AG04450 (cell line): ENCODE results near the gene GNA15. TPM values are rescaled to one million over a fixed set of nuclear protein-coding genes. Genes with fewer than 3 reads are reported as not detected.
A peak's percentile ranks its signal among the peaks of the same experiment; 100 is the strongest.

Experiments
- CTCF ChIA-PET: fragments of 300-600, 350-600 bp; formaldehyde crosslinking; extraction: SDS; loops from one replicate; lab custom pipeline; 2022; ENCODE audit warnings: antibody characterized with exemption, inconsistent platforms; lab: Charles Lee
- POLR2A ChIA-PET: fragments of 350-600 bp; formaldehyde crosslinking; extraction: SDS; loops from one replicate; lab custom pipeline; 2021; ENCODE audit warnings: antibody characterized with exemption, inconsistent platforms; lab: Yijun Ruan, JAX
- DNase-seq: peaks from one replicate; pipeline ENCODE4 v3.0.0-alpha.2; 2011; ENCODE audit warnings: low read depth, low spot score
- H3K27ac ChIP-seq: one replicate; pipeline ENCODE4 v1.5.1; 2012; ENCODE audit warnings: low read depth, low read length, control low read depth
- H3K27me3 ChIP-seq: one replicate; pipeline ENCODE4 v1.6.0; 2012; ENCODE audit warnings: low read length; ENCODE audit not compliant: control insufficient read depth, insufficient read depth
- H3K4me3 ChIP-seq: 2 replicates; pipeline ENCODE4 v1.5.1; 2011; ENCODE audit warnings: mild to moderate bottlenecking, low read depth, low read length, control low read depth
- H3K9me3 ChIP-seq: 2 replicates; pipeline ENCODE4 v1.5.1; 2012; ENCODE audit warnings: low read length; ENCODE audit not compliant: control insufficient read depth, insufficient read depth
- polyA plus RNA-seq: library from polyadenylated mRNA; depleted of rRNA; stranded (reverse); fragments of >200 nt; gene quantifications from 2 replicates; pipeline ENCODE4 v1.2.3, GENCODE V29; 2011
- TF ChIP-seq, protein P1 (sequence below): IDR thresholded peaks from 2 replicates; pipeline ENCODE4 v1.5.1; 2011; ENCODE audit warnings: low read depth, low read length, control low read depth, inconsistent platforms

The GNA15 gene
- polyA plus RNA-seq, 1 experiment = not detected

DNA sequence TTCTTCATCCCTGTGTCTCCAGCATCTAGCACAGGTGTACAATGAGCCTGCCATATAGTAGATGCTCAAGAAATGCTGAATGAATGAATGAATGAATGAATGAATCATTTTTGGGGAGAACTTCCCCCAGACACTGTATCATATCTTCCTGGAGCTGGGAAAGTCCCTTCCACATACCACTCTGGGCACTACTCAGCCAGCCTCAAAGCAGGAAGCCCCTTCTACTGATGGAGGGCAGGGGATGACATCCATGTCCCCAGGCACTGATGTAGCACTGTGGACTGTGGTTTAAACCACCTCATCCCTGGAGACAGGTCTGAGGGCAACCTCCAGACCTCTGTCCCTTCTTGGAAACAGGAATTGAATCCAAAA is 4.8 kb downstream of the GNA15 start:
- Histone ChIP-seq H3K9me3 (peaks cover 5% of the 10 kb centered on the region; the same call in 1 of the 2 replicates), H3K27me3 (no peaks in the 10 kb centered on the region), H3K4me3 (no peak overlapping the region), H3K27ac (no peak overlapping the region)
- TF ChIP-seq, protein P1, sequence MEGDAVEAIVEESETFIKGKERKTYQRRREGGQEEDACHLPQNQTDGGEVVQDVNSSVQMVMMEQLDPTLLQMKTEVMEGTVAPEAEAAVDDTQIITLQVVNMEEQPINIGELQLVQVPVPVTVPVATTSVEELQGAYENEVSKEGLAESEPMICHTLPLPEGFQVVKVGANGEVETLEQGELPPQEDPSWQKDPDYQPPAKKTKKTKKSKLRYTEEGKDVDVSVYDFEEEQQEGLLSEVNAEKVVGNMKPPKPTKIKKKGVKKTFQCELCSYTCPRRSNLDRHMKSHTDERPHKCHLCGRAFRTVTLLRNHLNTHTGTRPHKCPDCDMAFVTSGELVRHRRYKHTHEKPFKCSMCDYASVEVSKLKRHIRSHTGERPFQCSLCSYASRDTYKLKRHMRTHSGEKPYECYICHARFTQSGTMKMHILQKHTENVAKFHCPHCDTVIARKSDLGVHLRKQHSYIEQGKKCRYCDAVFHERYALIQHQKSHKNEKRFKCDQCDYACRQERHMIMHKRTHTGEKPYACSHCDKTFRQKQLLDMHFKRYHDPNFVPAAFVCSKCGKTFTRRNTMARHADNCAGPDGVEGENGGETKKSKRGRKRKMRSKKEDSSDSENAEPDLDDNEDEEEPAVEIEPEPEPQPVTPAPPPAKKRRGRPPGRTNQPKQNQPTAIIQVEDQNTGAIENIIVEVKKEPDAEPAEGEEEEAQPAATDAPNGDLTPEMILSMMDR = no peak
- POLR2A ChIA-PET = no interaction called here
- no peak for DNase-seq
- CTCF ChIA-PET = interaction anchor here (0.8 to 2.5 kb wide), 2 partner anchors 12 to 37 kb away, joined by 4 to 13 read pairs; no protein-coding TSS in a partner anchor

GRCh38 chr19:3142292-3142670 is 6.4 kb downstream of the GNA15 start:
- CTCF ChIA-PET = interaction anchor here (0.6 to 2.7 kb wide), 6 partner anchors 13 to 192 kb away, joined by 3 to 13 read pairs (median 4); no protein-coding TSS in a partner anchor
- H3K4me3 ChIP-seq = no peak overlapping the region

DNA sequence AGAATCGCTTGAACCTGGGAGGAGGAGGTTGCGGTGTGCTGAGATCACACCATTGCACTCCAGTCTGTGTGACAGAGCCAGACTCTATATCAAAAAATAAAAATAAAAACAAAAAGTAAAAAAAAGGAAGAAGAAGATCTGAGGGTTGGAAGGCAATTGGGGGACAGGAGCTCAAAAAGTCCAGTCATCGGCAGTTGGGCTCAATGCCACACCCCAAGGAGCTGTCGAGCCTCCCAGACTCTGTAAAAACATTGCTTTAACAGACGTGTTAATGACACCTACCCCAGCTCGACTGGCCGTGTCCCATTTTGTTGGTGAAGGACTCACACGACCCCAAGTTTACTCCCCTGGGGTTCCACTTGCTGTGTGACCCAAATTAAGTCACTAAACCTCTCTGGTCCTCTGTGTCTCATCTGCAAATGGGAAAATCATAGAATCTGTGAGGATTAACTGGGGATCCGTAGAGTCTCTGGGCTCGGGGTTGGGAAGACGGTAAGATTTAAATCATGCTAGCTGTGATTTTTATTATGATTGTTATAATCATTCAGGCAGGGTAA is 7.0 kb downstream of the GNA15 start:
- Histone ChIP-seq H3K4me3 (no peak overlapping the region), H3K9me3 (peaks cover 5% of the 10 kb centered on the region; the same call in 1 of the 2 replicates), H3K27me3 (no peaks in the 10 kb centered on the region), H3K27ac (no peak overlapping the region)
- ChIA-PET CTCF (interaction anchor here (0.6 to 2.7 kb wide), 4 partner anchors 13 to 80 kb away, joined by 3 to 13 read pairs (median 5); no protein-coding TSS in a partner anchor), POLR2A (no interaction called here)
- TF ChIP-seq, protein P1 = no peak
- no peak for DNase-seq

More at GRCh38 chr19:3142292-3142670, 6.4 kb downstream of the GNA15 start:
- H3K9me3 ChIP-seq = peaks cover 5% of the 10 kb centered on the region; the same call in 1 of the 2 replicates
- DNase-seq = peak; percentile 42
- peak overlapping the region; percentile 91 for H3K27ac ChIP-seq
- TF ChIP-seq, protein P1 = no peak
- no peaks in the 10 kb centered on the region for H3K27me3 ChIP-seq
- POLR2A ChIA-PET = interaction anchor here (1.0 kb wide), 1 partner anchor 10 kb away, joined by 29 read pairs; no protein-coding TSS in a partner anchor

DNA sequence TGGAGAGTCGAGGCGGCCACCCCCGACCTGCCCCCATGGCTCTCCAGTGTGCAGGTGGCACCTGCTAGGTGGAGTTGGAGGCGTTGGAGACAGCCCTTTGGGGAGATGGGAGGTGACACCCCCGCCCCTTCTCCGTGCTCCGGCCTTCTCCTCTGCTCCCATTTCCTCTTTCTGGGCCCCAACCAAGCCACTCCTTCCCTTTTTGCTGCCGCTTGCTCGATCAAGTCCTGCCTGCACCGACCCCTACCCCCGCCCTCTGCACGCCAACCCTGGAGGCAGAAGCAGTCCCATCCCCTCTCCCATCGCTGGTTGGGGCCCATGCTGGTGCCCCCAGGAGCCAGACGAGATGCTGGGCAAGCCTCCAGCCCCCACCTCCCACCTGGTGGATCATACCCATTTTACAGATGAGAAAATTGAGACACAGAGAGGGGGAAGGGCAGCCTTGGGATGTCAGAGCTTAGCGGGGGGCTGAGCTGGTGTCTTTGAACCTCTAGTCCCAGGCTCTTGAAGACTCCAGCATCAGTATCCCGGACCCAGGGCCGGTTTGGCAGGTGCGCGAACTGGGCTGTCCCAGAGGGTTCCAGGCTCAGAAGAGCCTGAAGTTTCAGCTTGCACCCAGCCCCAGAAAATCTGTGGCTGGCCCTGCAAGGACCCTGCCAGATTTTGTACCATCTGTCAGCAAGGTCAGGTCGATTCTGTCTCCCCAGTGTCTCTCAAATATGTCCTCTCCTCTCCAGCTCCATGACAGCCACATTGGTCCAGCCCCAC is 10.3 kb downstream of the GNA15 start:
- TF ChIP-seq, protein P1 = no peak
- DNase-seq = no peak
- H3K4me3 ChIP-seq = no peak overlapping the region
- CTCF ChIA-PET = interaction anchor here (0.5 to 1.7 kb wide), 4 partner anchors 9 to 171 kb away, joined by 3 to 5 read pairs (median 3); no protein-coding TSS in a partner anchor
- POLR2A ChIA-PET = no interaction called here
- H3K9me3 ChIP-seq = no peaks in the 10 kb centered on the region; the same call in 1 of the 2 replicates
- H3K27me3 ChIP-seq = no peaks in the 10 kb centered on the region
- no peak overlapping the region for H3K27ac ChIP-seq

GRCh38 chr19:3146677-3147100 is 10.9 kb downstream of the GNA15 start:
- CTCF ChIA-PET = interaction anchor here (0.5 to 1.7 kb wide), 4 partner anchors 9 to 171 kb away, joined by 3 to 5 read pairs (median 3); no protein-coding TSS in a partner anchor

More at GRCh38 chr19:3146677-3147100, 10.9 kb downstream of the GNA15 start:
- Histone ChIP-seq H3K27ac (no peak overlapping the region), H3K27me3 (no peaks in the 10 kb centered on the region), H3K4me3 (no peak overlapping the region), H3K9me3 (peaks cover 2% of the 10 kb centered on the region; the same call in 1 of the 2 replicates)
- DNase-seq = no peak
- POLR2A ChIA-PET = no interaction called here
- TF ChIP-seq, protein P1 = peak; percentile 69
